ENCODE measurements around the gene SPEM1. TPM values are rescaled to one million over a fixed set of nuclear protein-coding genes. Genes with fewer than 3 reads are reported as not detected.

The SPEM1 gene
- total RNA-seq, 1 experiment from 2014 or later = 0.33 TPM

DNA sequence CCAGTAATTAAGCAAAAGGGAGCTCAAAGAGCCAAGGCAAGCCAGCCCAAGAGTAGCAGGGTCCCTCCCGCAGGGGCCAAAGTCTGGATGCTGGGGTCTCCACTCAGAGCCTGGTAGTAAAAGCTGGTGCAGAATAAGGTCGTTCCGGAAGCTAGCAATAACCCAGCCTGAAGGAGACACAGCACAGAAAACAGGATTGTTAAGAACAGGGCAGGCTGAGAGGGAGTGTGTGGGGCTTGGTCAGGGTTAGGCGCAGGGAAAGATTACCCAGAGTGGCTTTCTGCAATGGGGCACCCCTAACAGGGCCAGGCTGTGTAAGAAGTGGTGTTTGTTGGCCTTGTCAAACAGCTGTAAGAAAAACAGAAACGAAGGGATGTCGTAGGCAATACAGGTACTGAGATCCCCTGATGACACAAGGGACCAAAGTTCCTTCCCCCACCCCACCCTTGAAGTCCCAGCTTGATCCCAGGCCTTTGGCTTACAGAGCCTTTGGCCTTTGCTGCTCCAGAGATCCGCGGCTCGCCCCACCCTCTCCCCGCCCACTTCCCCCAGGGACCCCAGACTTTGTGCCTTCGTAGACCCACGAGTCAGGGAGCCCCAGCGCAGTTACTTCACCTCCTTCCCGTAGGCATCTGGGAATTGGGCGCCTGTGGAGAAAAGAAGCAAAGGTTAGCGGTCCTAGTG is 16.9 kb upstream of the SPEM1 start:
- H3K36me3 Mint-ChIP-seq (ENCODE audit: insufficient read depth in 1 of 3, low read depth in 3 of 3) = peaks cover 3 to 11% (median 4%) of the 10 kb centered on the region in 3 experiments; a peak in 5 of 7 replicates
- peak overlapping the region; percentile 84 to 94 for H3K4me3 Mint-ChIP-seq
- no peak overlapping the region for H3K27ac ChIP-seq (ENCODE audit: insufficient read length, low read depth, low read length)
- H2BK12ac ChIP-seq (ENCODE audit: insufficient read length, low read depth, low read length) = no peak overlapping the region
- H2BK5ac ChIP-seq (ENCODE audit: insufficient read length, low read length) = no peak overlapping the region
- no peak overlapping the region for H2BK120ac ChIP-seq (ENCODE audit: low read depth, low read length, poor library complexity, severe bottlenecking)
- H3K23me2 ChIP-seq (ENCODE audit: insufficient read length, low read depth, low read length, poor library complexity, severe bottlenecking) = peaks cover 5% of the 10 kb centered on the region
- H3K9me3 ChIP-seq (ENCODE audit: control insufficient read depth, low read depth, low read length) = no peaks in the 10 kb centered on the region
- H3K4ac ChIP-seq (ENCODE audit: low read depth, low read length) = no peak overlapping the region
- no peak overlapping the region for H2BK20ac ChIP-seq (ENCODE audit: low read depth, low read length, poor library complexity, severe bottlenecking)
- H3K14ac ChIP-seq (ENCODE audit: insufficient read depth, low read length) = no peak overlapping the region
- no peak overlapping the region for H2AFZ ChIP-seq (ENCODE audit: low read length)
- no CpG with 5 or more reads among the region's 16 CpGs for WGBS (ENCODE audit: extremely low coverage, insufficient read length, low lambda C conversion rate)
- no peaks in the 10 kb centered on the region for H3K9me3 Mint-ChIP-seq
- H3K79me2 ChIP-seq (ENCODE audit: insufficient read depth, low read length) = no peaks in the 10 kb centered on the region
- no peak overlapping the region for H2AK5ac ChIP-seq (ENCODE audit: insufficient read length, low read length)
- H2BK15ac ChIP-seq (ENCODE audit: low read depth, low read length) = no peak overlapping the region
- TF ChIP-seq, protein P1, sequence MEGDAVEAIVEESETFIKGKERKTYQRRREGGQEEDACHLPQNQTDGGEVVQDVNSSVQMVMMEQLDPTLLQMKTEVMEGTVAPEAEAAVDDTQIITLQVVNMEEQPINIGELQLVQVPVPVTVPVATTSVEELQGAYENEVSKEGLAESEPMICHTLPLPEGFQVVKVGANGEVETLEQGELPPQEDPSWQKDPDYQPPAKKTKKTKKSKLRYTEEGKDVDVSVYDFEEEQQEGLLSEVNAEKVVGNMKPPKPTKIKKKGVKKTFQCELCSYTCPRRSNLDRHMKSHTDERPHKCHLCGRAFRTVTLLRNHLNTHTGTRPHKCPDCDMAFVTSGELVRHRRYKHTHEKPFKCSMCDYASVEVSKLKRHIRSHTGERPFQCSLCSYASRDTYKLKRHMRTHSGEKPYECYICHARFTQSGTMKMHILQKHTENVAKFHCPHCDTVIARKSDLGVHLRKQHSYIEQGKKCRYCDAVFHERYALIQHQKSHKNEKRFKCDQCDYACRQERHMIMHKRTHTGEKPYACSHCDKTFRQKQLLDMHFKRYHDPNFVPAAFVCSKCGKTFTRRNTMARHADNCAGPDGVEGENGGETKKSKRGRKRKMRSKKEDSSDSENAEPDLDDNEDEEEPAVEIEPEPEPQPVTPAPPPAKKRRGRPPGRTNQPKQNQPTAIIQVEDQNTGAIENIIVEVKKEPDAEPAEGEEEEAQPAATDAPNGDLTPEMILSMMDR (conservative IDR thresholded peaks at IDR 0.05) = no peak
- H3K4me1 ChIP-seq (ENCODE audit: insufficient read depth, low read length) = no peaks in the 10 kb centered on the region; the same call in 1 of the 2 replicates
- peaks cover 26 to 37% of the 10 kb centered on the region in 2 experiments for H3K4me1 Mint-ChIP-seq
- H3K79me1 ChIP-seq (ENCODE audit: insufficient read depth, low read depth, low read length, poor library complexity, severe bottlenecking) = no peaks in the 10 kb centered on the region
- H3K23ac ChIP-seq (ENCODE audit: insufficient read length, low read depth, low read length) = no peak overlapping the region
- DNase-seq = no peak
- no peaks in the 10 kb centered on the region for H4K20me1 ChIP-seq (ENCODE audit: control insufficient read depth, insufficient read depth, insufficient read length)
- peak overlapping the region; percentile 84 to 96 (median 91); a peak in 6 of 7 replicates for H3K27ac Mint-ChIP-seq
- H3K27me3 ChIP-seq (ENCODE audit: insufficient read depth, low read length) = no peaks in the 10 kb centered on the region
- peak overlapping the region; percentile 1 for H3K9ac ChIP-seq (ENCODE audit: extremely low read depth, insufficient read length, low read length)
- no peak overlapping the region for H4K8ac ChIP-seq (replicated peaks; ENCODE audit: insufficient read length, low read depth, low read length)
- no peak overlapping the region for H4K5ac ChIP-seq (ENCODE audit: insufficient read length, low read depth, low read length)
- H3K56ac ChIP-seq (ENCODE audit: insufficient read length, low read depth, low read length) = no peak overlapping the region
- no peak overlapping the region for H3T11ph ChIP-seq (ENCODE audit: low read length)
- H3K18ac ChIP-seq (ENCODE audit: insufficient read length, low read depth, low read length) = no peak overlapping the region
- H4K91ac ChIP-seq (ENCODE audit: insufficient read length, low read depth, low read length) = no peak overlapping the region
- H3K4me2 ChIP-seq (ENCODE audit: insufficient read depth, insufficient read length, low read length) = peak overlapping the region; percentile 37
- H3K27me3 Mint-ChIP-seq (ENCODE audit: low read depth) = no peaks in the 10 kb centered on the region; the same call in 1 of the 2 replicates
